Adrenal gland (tissue), 12 donors: ENCODE measurements around the gene OSR1. TPM values are rescaled to one million over a fixed set of nuclear protein-coding genes. Genes with fewer than 3 reads are reported as not detected.

Source experiments
- DNase-seq, 7 donors: peaks; one replicate each; pipeline ENCODE4 v3.0.0-alpha.2; 2019 to 2020
- H3K27ac ChIP-seq, 5 donors: fragments of 200-600 bp; sonication (generic) in 4 of 5; 1 replicate in 3 of 5; 2 replicates in 2 of 5; pipeline versions ENCODE4 v1.5.1 to v1.8.0; 2016 to 2020; ENCODE audit warnings: mild to moderate bottlenecking in 1 of 5
- H3K27me3 ChIP-seq: fragments of 200-600 bp; 2 replicates; pipeline ENCODE4 v1.8.0; 2021
- H3K36me3 ChIP-seq, 2 donors: fragments of 200-600 bp; replicated peaks in 1 of 2; 1 replicate in 1 of 2; 2 replicates in 1 of 2; pipeline versions ENCODE4 v1.5.1 to v1.8.0; 2018 to 2022
- H3K4me1 ChIP-seq, 2 donors: fragments of 200-600 bp; replicated peaks in 1 of 2; 1 replicate in 1 of 2; 2 replicates in 1 of 2; pipeline versions ENCODE4 v1.5.1 to v1.8.0; 2018 to 2021
- H3K4me3 ChIP-seq, 4 donors: fragments of 200-600 bp; sonication (generic) in 3 of 4; one replicate each; pipeline ENCODE4 v1.5.1; 2016 to 2018
- H3K9me3 ChIP-seq, 3 donors: fragments of 200-600 bp; sonication (generic) in 1 of 3; replicated peaks in 1 of 3; 1 replicate in 2 of 3; 2 replicates in 1 of 3; pipeline versions ENCODE4 v1.5.1 to v1.8.0; 2016 to 2021
- CTCF ChIP-seq, 6 experiments: fragments of 450-650 bp in 4 of 6; fragments of 200-600 bp in 2 of 6; sonication (generic) in 1 of 6; IDR thresholded peaks; 1 replicate in 5 of 6; 2 replicates in 1 of 6; pipeline versions ENCODE4 v1.5.1 to v1.8.0; 2016 to 2021; ENCODE audit warnings: antibody characterized with exemption in 6 of 6, mild to moderate bottlenecking in 2 of 6, moderate library complexity in 1 of 6
- POLR2A ChIP-seq, 2 donors: fragments of 450-650 bp; IDR thresholded peaks; one replicate each; pipeline ENCODE4 v1.6.1; 2017; ENCODE audit warnings: antibody characterized with exemption in 2 of 2, mild to moderate bottlenecking in 2 of 2, moderate library complexity in 1 of 2
- WGBS, 4 donors: extraction: QIAGEN DNeasy Blood & Tissue Kit in 2 of 4; methylation state at CpG; one replicate each; pipeline versions ENCODE4 v1.1.5 to v1.1.7; 2013 to 2017; 5-methylcytosine and 5-hydroxymethylcytosine counted together
- intact Hi-C, 2 donors: fragments of 100-400 bp; cut with DNase I; formaldehyde crosslinking; loops; one replicate each; pipeline versions ENCODE4 v1.14.1 to v1.15.0; 2022 to 2023
- polyA plus RNA-seq, 3 donors: library from polyadenylated mRNA; stranded (reverse); fragments of 200-250 nt in 2 of 3; fragments of 350-450 nt in 1 of 3; fragmentation: Illumina TruSeq in 1 of 3; extraction: RNeasy Lipid Tissue Mini Kit (QIAGEN cat#74804) in 1 of 3; gene quantifications; one replicate each; pipeline ENCODE4 v1.2.3, GENCODE V29; 2013 to 2014
- total RNA-seq, 9 donors: library from RNA; depleted of rRNA in 4 of 9; stranded (reverse); fragments of >200 nt in 4 of 9; fragments of 120-200 nt in 1 of 9; fragmentation: NEBNext Ultra II Directional in 1 of 9; extraction: Animal tissue kit (Norgen Biotek cat#: 25700) in 1 of 9; gene quantifications; one replicate each; pipeline versions ENCODE4 v1.1.0 to v1.2.4, GENCODE V29; 2013 to 2023
- donor health status: healthy with polysubstance abuse.
- donor health status: Bipolar disorder and iron deficiency.
- donor health status: DM: yes; HTN: yes; CAD: no.
- donor health status: DM: no; HTN: no; CAD: no.
- donor health status: DM: no; HTN: no; CAD: no.
- donor health status: DM: yes; HTN: yes; CAD: no.

Gene OSR1
- total and polyA plus RNA-seq, 12 donors, result 0.61 to 7.9 (median 2.4) TPM

DNA sequence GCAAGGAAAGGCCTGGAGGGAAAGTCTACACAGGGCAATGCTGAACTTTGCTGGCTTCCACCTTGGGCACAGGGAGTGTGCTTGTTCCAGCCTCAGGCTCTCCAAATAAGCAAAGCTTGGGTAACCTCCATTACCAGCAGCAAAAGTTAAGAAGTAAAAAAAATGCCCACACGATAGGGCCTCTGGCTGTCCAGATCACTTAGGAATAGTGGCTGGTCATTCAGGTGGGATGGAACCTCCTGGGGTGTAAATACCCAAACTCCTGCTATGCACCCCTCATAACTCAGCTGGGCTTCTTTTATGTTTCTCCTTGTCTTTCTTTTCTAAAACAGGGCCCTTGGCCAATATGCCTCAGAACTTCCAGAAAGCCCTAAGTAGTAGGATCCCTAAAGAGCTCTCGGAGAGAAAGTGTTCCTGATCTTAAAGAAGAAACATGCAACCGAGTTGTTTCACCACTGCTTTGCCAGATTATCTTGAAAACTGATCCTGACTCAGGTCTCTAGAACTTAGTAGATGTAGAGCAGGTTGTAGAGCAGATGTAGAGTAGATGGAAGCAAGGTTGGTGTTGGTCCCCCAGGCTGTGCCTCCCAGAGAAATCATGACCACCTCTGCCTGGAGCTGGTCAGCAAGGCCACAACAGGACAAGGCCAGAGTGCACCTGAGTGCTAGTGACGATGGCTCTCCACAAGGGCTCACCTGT is 2.0 kb upstream of the OSR1 start:
- Histone ChIP-seq H3K36me3 (no peaks in the 10 kb centered on the region), H3K9me3 (no peaks in the 10 kb centered on the region), H3K4me1 (peaks cover 12 to 26% of the 10 kb centered on the region in 2 donors), H3K27me3 (peaks cover 39% of the 10 kb centered on the region), H3K27ac (no peak overlapping the region), H3K4me3 (no peak overlapping the region)
- 73 to 93% (median 86%) methylated on average over 3 to 4 of the region's 4 CpGs for WGBS, 4 donors
- TF ChIP-seq CTCF (IDR thresholded peaks at IDR 0.05) (no peak), POLR2A (IDR thresholded peaks at IDR 0.05) (no peak)
- no peak for DNase-seq
- intact Hi-C loops, result loop anchor here in 1 of 2 donors (10.0 kb wide), 2 partner anchors 476 to 836 kb away; no protein-coding TSS in a partner anchor

GRCh38 chr2:19359456-19359855 is 1.0 kb upstream of the OSR1 start:
- WGBS, 4 donors, result 77 to 87% (median 80%) methylated on average over 4 of the region's 4 CpGs
- Histone ChIP-seq H3K9me3 (no peaks in the 10 kb centered on the region), H3K27me3 (peaks cover 49% of the 10 kb centered on the region), H3K27ac (no peak overlapping the region), H3K36me3 (no peaks in the 10 kb centered on the region), H3K4me1 (peaks cover 12 to 26% of the 10 kb centered on the region in 2 donors), H3K4me3 (no peak overlapping the region)
- TF ChIP-seq POLR2A (IDR thresholded peaks at IDR 0.05), result no peak
- intact Hi-C loops, result loop anchor here (10.0 kb wide), 3 partner anchors 185 to 505 kb away; no protein-coding TSS in a partner anchor
- no peak for DNase-seq

DNA sequence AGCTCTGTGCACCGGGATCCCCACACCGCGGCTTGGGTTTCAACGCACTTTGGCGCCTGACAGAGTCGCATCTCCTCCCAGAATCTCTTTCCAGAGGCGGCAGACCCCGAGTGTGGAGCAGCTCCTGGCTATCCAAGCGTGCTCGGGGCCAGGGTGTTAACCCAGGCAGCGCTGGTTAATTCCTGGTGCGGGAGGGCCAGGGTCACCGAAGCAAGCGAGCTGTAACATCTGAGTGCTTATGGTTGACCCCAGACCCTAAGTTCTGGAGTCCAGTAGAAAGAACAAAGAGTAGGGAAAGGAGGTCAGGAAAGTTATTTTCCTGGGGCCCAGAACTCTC is 566 bp upstream of the OSR1 start:
- Histone ChIP-seq H3K4me1 (peaks cover 12 to 26% of the 10 kb centered on the region in 2 donors), H3K36me3 (no peaks in the 10 kb centered on the region)

GRCh38 chr2:19357402-19358241 is 801 bp downstream of the OSR1 start:
- intact Hi-C loops, result loop anchor here (10.0 kb wide), 3 partner anchors 183 to 507 kb away; no protein-coding TSS in a partner anchor
- Histone ChIP-seq H3K36me3 (no peaks in the 10 kb centered on the region), H3K27me3 (peaks cover 62% of the 10 kb centered on the region), H3K27ac (no peak overlapping the region), H3K4me1 (peaks cover 12 to 22% of the 10 kb centered on the region in 2 donors), H3K9me3 (no peaks in the 10 kb centered on the region), H3K4me3 (peak overlapping the region in 3 of 4 donors; percentile 27 to 57 (median 45))
- DNase-seq, result no peak
- TF ChIP-seq CTCF (IDR thresholded peaks at IDR 0.05) (no peak), POLR2A (IDR thresholded peaks at IDR 0.05) (no peak)
- 4 to 8% (median 7%) methylated on average over 12 to 45 of the region's 45 CpGs for WGBS, 4 donors

More for the DNA sequence above, 566 bp upstream of the OSR1 start:
- peak overlapping the region in 2 of 4 donors; percentile 15 to 57 for H3K4me3 ChIP-seq
- TF ChIP-seq CTCF (IDR thresholded peaks at IDR 0.05) (no peak), POLR2A (IDR thresholded peaks at IDR 0.05) (no peak)
- H3K27me3 ChIP-seq, result peaks cover 49% of the 10 kb centered on the region
- DNase-seq, result no peak
- intact Hi-C loops, result loop anchor here (10.0 kb wide), 3 partner anchors 184 to 506 kb away; no protein-coding TSS in a partner anchor
- no peaks in the 10 kb centered on the region for H3K9me3 ChIP-seq
- 0 to 32% (median 19%) methylated on average over 2 to 14 of the region's 14 CpGs for WGBS, 4 donors
- H3K27ac ChIP-seq, result peak overlapping the region in 1 of 5 donors; percentile 30
